GM12892 (cell line): ENCODE data around the gene GPR107.

ENCODE experiments used
- POLR2A ChIP-seq: IDR thresholded peaks from 2 replicates; pipeline ENCODE4 v1.6.1; 2011; ENCODE audit warnings: low read depth, low read length, control low read depth
- TAF1 ChIP-seq: IDR thresholded peaks from 2 replicates; pipeline ENCODE4 v1.6.1; 2011; ENCODE audit warnings: low read depth, mild to moderate bottlenecking, control low read depth, low read length, borderline replicate concordance

GRCh38 chr9:130173666-130173983 lies 119.9 kb downstream of the GPR107 start:
- TF ChIP-seq TAF1, result no peak
- TF ChIP-seq POLR2A, result no peak
